ENCODE measurements around the gene NEUROD6. TPM values are rescaled to one million over a fixed set of nuclear protein-coding genes. Genes with fewer than 3 reads are reported as not detected.

Gene NEUROD6
- total RNA-seq, 1 experiment from 2014 or later = not detected

DNA sequence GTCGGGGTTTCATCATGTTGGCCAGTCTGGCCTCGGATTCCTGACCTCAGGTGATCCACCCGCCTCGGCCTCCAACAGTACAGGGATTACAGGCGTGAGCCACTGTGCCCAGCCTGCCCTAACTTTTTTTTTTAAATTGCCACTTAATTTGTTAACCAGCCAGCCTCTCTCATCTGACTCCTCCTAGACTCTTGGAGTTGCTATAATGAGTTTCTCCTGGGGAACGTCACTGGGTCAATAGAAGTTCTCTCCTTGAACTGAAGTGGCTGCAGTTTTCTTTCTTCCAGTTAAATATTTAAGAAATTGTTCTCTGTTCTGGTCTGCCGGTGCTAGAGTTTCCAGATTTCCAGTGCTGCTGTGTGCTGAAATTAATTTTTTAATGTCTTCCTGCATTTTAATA lies 27.6 kb downstream of the NEUROD6 start:
- H3K27ac Mint-ChIP-seq (ENCODE audit: unreplicated experiment) = no peak overlapping the region
- Histone ChIP-seq H3K9me3 (no peaks in the 10 kb centered on the region), H3K4me1 (no peaks in the 10 kb centered on the region), H3K27me3 (replicated peaks; ENCODE audit: control insufficient read depth, insufficient read depth, low read length) (no peaks in the 10 kb centered on the region; the same call in 1 of the 2 replicates), H3K4me3 (ENCODE audit: low read depth, low read length) (no peak overlapping the region), H3K36me3 (ENCODE audit: control insufficient read depth, insufficient read depth, low read length) (no peaks in the 10 kb centered on the region)
- H3K27me3 Mint-ChIP-seq (ENCODE audit: insufficient read depth, unreplicated experiment) = peaks cover 8% of the 10 kb centered on the region
- H3K4me3 Mint-ChIP-seq (ENCODE audit: unreplicated experiment) = no peak overlapping the region
- POLR2A ChIA-PET = no interaction called here
- no TSS peak for BruUV-seq (replicated peaks)
- TF ChIP-seq CTCF (IDR thresholded peaks at IDR 0.05; ENCODE audit: insufficient read depth in 1 of 2, low read depth in 1 of 2, low read length in 1 of 2, severe bottlenecking in 1 of 2, unreplicated experiment in 1 of 2) = no peak
- intact Hi-C loops (cut with micrococcal nuclease; ENCODE audit: unreplicated experiment) = no loop called here
- CTCF ChIA-PET = no interaction called here
- H3K36me3 Mint-ChIP-seq (ENCODE audit: insufficient read depth, unreplicated experiment) = no peaks in the 10 kb centered on the region
- DNase-seq = no peak
- H3K9me3 Mint-ChIP-seq (ENCODE audit: unreplicated experiment) = no peaks in the 10 kb centered on the region
- no peaks in the 10 kb centered on the region for H3K4me1 Mint-ChIP-seq (ENCODE audit: low read depth, unreplicated experiment)

DNA sequence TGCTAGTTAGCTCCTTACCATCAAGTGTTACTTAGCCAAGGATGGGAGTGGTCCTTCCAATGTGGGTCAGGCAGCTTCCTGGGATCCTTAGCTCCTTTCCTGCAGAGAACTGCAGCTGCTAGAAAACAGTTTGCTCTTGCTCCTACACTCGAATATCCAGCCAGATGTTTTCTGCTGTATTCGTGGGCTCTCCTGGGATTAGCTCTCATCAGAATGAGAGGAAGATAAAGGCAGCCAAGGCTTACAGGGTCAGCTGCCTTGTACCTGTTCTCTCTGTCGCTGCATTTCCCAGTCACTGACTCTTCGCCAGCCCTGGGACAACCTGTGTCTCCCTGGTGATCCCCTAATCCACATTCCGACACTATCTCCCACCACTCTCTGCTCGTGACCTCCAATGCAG lies 29.0 kb downstream of the NEUROD6 start:
- Mint-ChIP-seq H3K9me3 (ENCODE audit: unreplicated experiment) (no peaks in the 10 kb centered on the region), H3K36me3 (ENCODE audit: insufficient read depth, unreplicated experiment) (no peaks in the 10 kb centered on the region), H3K4me1 (ENCODE audit: low read depth, unreplicated experiment) (no peaks in the 10 kb centered on the region), H3K27me3 (ENCODE audit: insufficient read depth, unreplicated experiment) (peaks cover 14% of the 10 kb centered on the region), H3K4me3 (ENCODE audit: unreplicated experiment) (no peak overlapping the region), H3K27ac (ENCODE audit: unreplicated experiment) (no peak overlapping the region)
- DNase-seq = no peak
- intact Hi-C loops (cut with micrococcal nuclease; ENCODE audit: unreplicated experiment) = no loop called here
- H3K4me1 ChIP-seq = no peaks in the 10 kb centered on the region
- ChIA-PET CTCF (no interaction called here), POLR2A (no interaction called here)
- no peaks in the 10 kb centered on the region for H3K9me3 ChIP-seq
- no peak overlapping the region for H3K4me3 ChIP-seq (ENCODE audit: low read depth, low read length)
- no peaks in the 10 kb centered on the region for H3K36me3 ChIP-seq (ENCODE audit: control insufficient read depth, insufficient read depth, low read length)
- TF ChIP-seq CTCF (IDR thresholded peaks at IDR 0.05; ENCODE audit: insufficient read depth in 1 of 2, low read depth in 1 of 2, low read length in 1 of 2, severe bottlenecking in 1 of 2, unreplicated experiment in 1 of 2) = no peak
- BruUV-seq (replicated peaks) = no TSS peak
- no peaks in the 10 kb centered on the region; the same call in 1 of the 2 replicates for H3K27me3 ChIP-seq (replicated peaks; ENCODE audit: control insufficient read depth, insufficient read depth, low read length)

DNA sequence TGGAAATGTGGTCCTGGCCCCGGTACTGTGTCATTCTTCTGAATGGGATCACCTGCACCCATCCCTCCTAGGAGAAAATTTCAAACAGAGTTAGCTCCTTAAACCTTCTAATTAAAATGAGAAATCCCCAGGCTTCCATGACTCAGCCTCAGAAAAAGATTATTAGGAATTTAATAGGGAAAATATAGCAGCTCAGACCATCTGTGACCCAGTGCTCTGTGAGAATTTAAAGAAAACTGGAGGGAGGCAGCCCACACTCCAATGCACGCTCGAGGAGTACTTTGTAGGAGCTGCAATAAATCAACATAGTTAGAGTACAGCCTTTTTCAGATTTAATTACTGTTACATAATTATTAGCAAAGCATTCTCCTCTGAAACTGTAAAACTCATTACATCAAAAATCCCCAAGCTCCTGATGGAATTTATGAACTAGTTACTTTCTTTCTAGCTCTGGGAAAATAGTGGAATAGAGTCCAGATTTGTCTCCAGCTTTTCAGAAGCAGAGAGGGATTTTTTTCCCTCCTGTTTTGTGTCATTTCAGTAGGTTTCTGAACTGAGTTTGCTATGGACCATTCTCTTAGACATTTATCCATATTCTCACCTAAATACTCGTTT lies 30.1 kb downstream of the NEUROD6 start:
- peaks cover 21% of the 10 kb centered on the region for H3K27me3 Mint-ChIP-seq (ENCODE audit: insufficient read depth, unreplicated experiment)
- H3K4me1 Mint-ChIP-seq (ENCODE audit: low read depth, unreplicated experiment) = no peaks in the 10 kb centered on the region
- POLR2A ChIA-PET = no interaction called here
- CTCF ChIA-PET = no interaction called here
- H3K9me3 Mint-ChIP-seq (ENCODE audit: unreplicated experiment) = no peaks in the 10 kb centered on the region
- H3K36me3 ChIP-seq (ENCODE audit: control insufficient read depth, insufficient read depth, low read length) = no peaks in the 10 kb centered on the region
- intact Hi-C loops (cut with micrococcal nuclease; ENCODE audit: unreplicated experiment) = no loop called here
- BruUV-seq (replicated peaks) = no TSS peak
- H3K36me3 Mint-ChIP-seq (ENCODE audit: insufficient read depth, unreplicated experiment) = no peaks in the 10 kb centered on the region
- no peak overlapping the region for H3K27ac Mint-ChIP-seq (ENCODE audit: unreplicated experiment)
- DNase-seq = no peak
- no peak for TF ChIP-seq CTCF (IDR thresholded peaks at IDR 0.05; ENCODE audit: insufficient read depth in 1 of 2, low read depth in 1 of 2, low read length in 1 of 2, severe bottlenecking in 1 of 2, unreplicated experiment in 1 of 2)
- no peak overlapping the region for H3K4me3 ChIP-seq (ENCODE audit: low read depth, low read length)
- H3K9me3 ChIP-seq = no peaks in the 10 kb centered on the region
- H3K4me3 Mint-ChIP-seq (ENCODE audit: unreplicated experiment) = no peak overlapping the region
- H3K4me1 ChIP-seq = no peaks in the 10 kb centered on the region
- H3K27me3 ChIP-seq (replicated peaks; ENCODE audit: control insufficient read depth, insufficient read depth, low read length) = no peaks in the 10 kb centered on the region; the same call in 1 of the 2 replicates

All from Caco-2 (cell line).